ENCODE results near the gene MMP17. TPM values are rescaled to one million over a fixed set of nuclear protein-coding genes. Genes with fewer than 3 reads are reported as not detected.
"Not testable (repeated sequence)": the region's sequence is repeated elsewhere in the genome, so short reads cannot be mapped to it uniquely, and the experiment has no call there.

MMP17 gene
- total RNA-seq, 2 donors from 2014 or later, result 4.6 to 12.1 TPM

- no peaks in the 10 kb centered on the region for H3K36me3 ChIP-seq
- H3K27ac ChIP-seq, result no peak overlapping the region
- DNase-seq (ENCODE audit: low spot score), result no peak
- peaks cover 8% of the 10 kb centered on the region for H3K9me3 ChIP-seq
- no peak overlapping the region for H3K4me3 ChIP-seq
- H3K27me3 ChIP-seq (replicated peaks; ENCODE audit: insufficient read depth), result no peaks in the 10 kb centered on the region
- TF ChIP-seq, protein P1, sequence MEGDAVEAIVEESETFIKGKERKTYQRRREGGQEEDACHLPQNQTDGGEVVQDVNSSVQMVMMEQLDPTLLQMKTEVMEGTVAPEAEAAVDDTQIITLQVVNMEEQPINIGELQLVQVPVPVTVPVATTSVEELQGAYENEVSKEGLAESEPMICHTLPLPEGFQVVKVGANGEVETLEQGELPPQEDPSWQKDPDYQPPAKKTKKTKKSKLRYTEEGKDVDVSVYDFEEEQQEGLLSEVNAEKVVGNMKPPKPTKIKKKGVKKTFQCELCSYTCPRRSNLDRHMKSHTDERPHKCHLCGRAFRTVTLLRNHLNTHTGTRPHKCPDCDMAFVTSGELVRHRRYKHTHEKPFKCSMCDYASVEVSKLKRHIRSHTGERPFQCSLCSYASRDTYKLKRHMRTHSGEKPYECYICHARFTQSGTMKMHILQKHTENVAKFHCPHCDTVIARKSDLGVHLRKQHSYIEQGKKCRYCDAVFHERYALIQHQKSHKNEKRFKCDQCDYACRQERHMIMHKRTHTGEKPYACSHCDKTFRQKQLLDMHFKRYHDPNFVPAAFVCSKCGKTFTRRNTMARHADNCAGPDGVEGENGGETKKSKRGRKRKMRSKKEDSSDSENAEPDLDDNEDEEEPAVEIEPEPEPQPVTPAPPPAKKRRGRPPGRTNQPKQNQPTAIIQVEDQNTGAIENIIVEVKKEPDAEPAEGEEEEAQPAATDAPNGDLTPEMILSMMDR (IDR thresholded peaks at IDR 0.05), result no peak
- H3K4me1 ChIP-seq (ENCODE audit: control insufficient read depth in 1 of 2, low read depth in 2 of 2), result peaks cover 0 to 5% of the 10 kb centered on the region in 2 donors
- ATAC-seq (ENCODE audit: insufficient number of reproducible peaks, low FRiP score, low read depth), result no peak
Observed at GRCh38 chr12:131808744-131809371, 19.3 kb upstream of the MMP17 start.

DNA sequence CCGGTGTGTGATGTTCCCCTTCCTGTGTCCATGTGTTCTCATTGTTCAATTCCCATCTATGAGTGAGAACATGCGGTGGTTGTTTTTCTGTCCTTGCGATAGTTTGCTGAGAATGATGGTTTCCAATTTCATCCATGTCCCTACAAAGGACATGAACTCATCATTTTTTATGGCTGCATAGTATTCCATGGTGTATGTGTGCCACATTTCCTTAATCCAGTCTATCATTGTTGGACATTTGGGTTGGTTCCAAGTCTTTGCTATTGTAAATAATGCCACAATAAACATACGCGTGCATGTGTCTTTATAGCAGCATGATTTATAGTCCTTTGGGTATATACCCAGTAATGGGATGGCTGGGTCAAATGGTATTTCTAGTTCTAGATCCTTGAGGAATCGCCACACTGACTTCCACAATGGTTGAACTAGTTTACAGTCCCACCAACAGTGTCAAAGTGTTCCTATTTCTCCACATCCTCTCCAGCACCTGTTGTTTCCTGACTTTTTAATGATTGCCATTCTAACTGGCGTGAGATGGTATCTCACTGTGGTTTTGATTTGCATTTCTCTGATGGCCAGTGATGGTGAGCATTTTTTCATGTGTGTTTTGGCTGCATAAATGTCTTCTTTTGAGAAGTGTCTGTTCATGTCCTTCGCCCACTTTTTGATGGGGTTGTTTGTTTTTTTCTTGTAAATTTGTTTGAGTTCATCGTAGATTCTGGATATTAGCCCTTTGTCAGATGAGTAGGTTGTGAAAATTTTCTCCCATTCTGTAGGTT is 18.5 kb upstream of the MMP17 start:
- H3K27me3 ChIP-seq (replicated peaks; ENCODE audit: insufficient read depth); H3K36me3 ChIP-seq; H3K4me1 ChIP-seq (ENCODE audit: control insufficient read depth in 1 of 2, low read depth in 2 of 2); H3K9me3 ChIP-seq; ATAC-seq (ENCODE audit: insufficient number of reproducible peaks, low FRiP score, low read depth); H3K4me3 ChIP-seq; DNase-seq (ENCODE audit: low spot score); H3K27ac ChIP-seq: not testable (repeated sequence)

DNA sequence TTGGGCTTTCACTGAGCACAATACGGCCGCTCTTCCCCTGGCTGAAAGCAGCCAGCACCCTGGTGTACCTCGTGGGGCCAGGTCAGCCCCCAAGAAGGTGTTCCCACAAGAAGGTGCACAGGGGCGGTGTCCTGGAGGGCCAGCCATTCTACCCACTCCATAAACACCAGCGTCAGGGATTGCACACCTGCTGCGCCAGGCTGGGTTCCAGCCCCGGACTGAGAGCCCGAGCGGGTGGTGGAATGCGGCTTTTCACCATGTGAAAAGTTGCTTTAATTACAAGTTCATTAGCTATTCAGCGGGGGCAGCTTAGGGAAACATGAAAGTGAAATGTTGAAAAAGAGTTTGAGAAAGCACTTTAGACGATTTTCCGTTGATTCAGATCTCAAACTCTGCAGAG is 17.5 kb upstream of the MMP17 start:
- H3K9me3 ChIP-seq, result peaks cover 8% of the 10 kb centered on the region
- H3K36me3 ChIP-seq, result no peaks in the 10 kb centered on the region
- no peak overlapping the region for H3K27ac ChIP-seq
- ATAC-seq (ENCODE audit: insufficient number of reproducible peaks, low FRiP score, low read depth) (no peak), DNase-seq (ENCODE audit: low spot score) (no peak)
- H3K27me3 ChIP-seq (replicated peaks; ENCODE audit: insufficient read depth), result no peaks in the 10 kb centered on the region
- H3K4me3 ChIP-seq, result no peak overlapping the region
- no peaks in the 10 kb centered on the region for H3K4me1 ChIP-seq (ENCODE audit: control insufficient read depth in 1 of 2, low read depth in 2 of 2)
- TF ChIP-seq, protein P1 (IDR thresholded peaks at IDR 0.05), result no peak

GRCh38 chr12:131815131-131815530 is 13.1 kb upstream of the MMP17 start:
- Histone ChIP-seq H3K27ac (no peak overlapping the region), H3K9me3 (peaks cover 8% of the 10 kb centered on the region), H3K4me1 (ENCODE audit: control insufficient read depth in 1 of 2, low read depth in 2 of 2) (no peaks in the 10 kb centered on the region), H3K36me3 (no peaks in the 10 kb centered on the region), H3K27me3 (replicated peaks; ENCODE audit: insufficient read depth) (no peaks in the 10 kb centered on the region), H3K4me3 (no peak overlapping the region)
- no peak for DNase-seq (ENCODE audit: low spot score)
- TF ChIP-seq, protein P1 (IDR thresholded peaks at IDR 0.05), result no peak
- ATAC-seq (ENCODE audit: insufficient number of reproducible peaks, low FRiP score, low read depth), result no peak

DNA sequence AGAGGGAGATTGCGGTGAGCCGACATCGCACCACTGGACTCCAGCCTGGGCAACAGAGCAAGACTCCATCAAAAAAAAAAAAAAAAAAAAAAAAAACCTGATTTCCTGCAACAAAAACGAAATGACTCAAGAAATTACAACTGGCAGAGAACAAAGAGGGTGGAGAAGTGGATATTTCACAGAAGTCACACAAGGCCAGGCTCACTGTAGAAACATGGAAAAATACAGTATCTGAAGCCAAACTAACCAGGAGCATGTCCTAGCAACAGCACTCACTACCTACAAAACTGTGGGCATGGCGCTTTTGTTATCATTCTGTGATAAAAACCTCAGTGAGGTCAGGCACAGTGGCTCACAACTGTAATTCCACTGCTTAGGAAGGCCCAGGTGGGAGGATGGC is 11.7 kb upstream of the MMP17 start:
- peaks cover 8% of the 10 kb centered on the region for H3K9me3 ChIP-seq
- ATAC-seq (ENCODE audit: insufficient number of reproducible peaks, low FRiP score, low read depth), result no peak
- no peak overlapping the region for H3K4me3 ChIP-seq
- no peaks in the 10 kb centered on the region for H3K4me1 ChIP-seq (ENCODE audit: control insufficient read depth in 1 of 2, low read depth in 2 of 2)
- H3K36me3 ChIP-seq, result no peaks in the 10 kb centered on the region
- TF ChIP-seq, protein P1 (IDR thresholded peaks at IDR 0.05), result no peak
- H3K27me3 ChIP-seq (replicated peaks; ENCODE audit: insufficient read depth), result no peaks in the 10 kb centered on the region
- no peak for DNase-seq (ENCODE audit: low spot score)
- no peak overlapping the region for H3K27ac ChIP-seq
